ENCODE data around the gene RNPEPL1. TPM values are rescaled to one million over a fixed set of nuclear protein-coding genes. Genes with fewer than 3 reads are reported as not detected.

The RNPEPL1 gene
- total and polyA plus RNA-seq, 5 donors: 40.4 to 108 (median 58.1) TPM

- WGBS: 89% methylated on average over 8 of the region's 8 CpGs
- Histone ChIP-seq H3K27ac (ENCODE audit: low read length) (no peak overlapping the region), H3K4me3 (ENCODE audit: low read length) (no peak overlapping the region), H3K9me3 (ENCODE audit: control insufficient read depth, low read length) (no peaks in the 10 kb centered on the region), H3K27me3 (ENCODE audit: control insufficient read depth, insufficient read depth) (no peaks in the 10 kb centered on the region), H3K4me1 (ENCODE audit: control insufficient read depth, insufficient read depth, low read length) (no peaks in the 10 kb centered on the region)
- intact Hi-C loops (cut with DNase I): no loop called here
- ATAC-seq: no peak
- no peak for DNase-seq
Measured at GRCh38 chr2:240524963-240525718, 43.1 kb upstream of the RNPEPL1 start.

GRCh38 chr2:240525802-240526201, 42.5 kb upstream of the RNPEPL1 start:
- no peak overlapping the region for H3K4me3 ChIP-seq (ENCODE audit: low read length)
- DNase-seq (no peak), ATAC-seq (no peak)
- H3K27me3 ChIP-seq (ENCODE audit: control insufficient read depth, insufficient read depth): no peaks in the 10 kb centered on the region
- no peaks in the 10 kb centered on the region for H3K4me1 ChIP-seq (ENCODE audit: control insufficient read depth, insufficient read depth, low read length)
- 96% methylated on average over 6 of the region's 6 CpGs for WGBS
- no peaks in the 10 kb centered on the region for H3K9me3 ChIP-seq (ENCODE audit: control insufficient read depth, low read length)
- no peak overlapping the region for H3K27ac ChIP-seq (ENCODE audit: low read length)
- intact Hi-C loops (cut with DNase I): no loop called here

- no peak overlapping the region for H3K27ac ChIP-seq (ENCODE audit: low read length)
Measured at GRCh38 chr2:240526521-240526920, 41.8 kb upstream of the RNPEPL1 start.

GRCh38 chr2:240527153-240527750, 41.0 kb upstream of the RNPEPL1 start:
- no peak for ATAC-seq
- intact Hi-C loops (cut with DNase I): no loop called here

More at GRCh38 chr2:240526521-240526920, 41.8 kb upstream of the RNPEPL1 start:
- H3K4me3 ChIP-seq (ENCODE audit: low read length): no peak overlapping the region
- intact Hi-C loops (cut with DNase I): no loop called here
- WGBS: 89% methylated on average over 4 of the region's 4 CpGs
- no peaks in the 10 kb centered on the region for H3K4me1 ChIP-seq (ENCODE audit: control insufficient read depth, insufficient read depth, low read length)
- DNase-seq (no peak), ATAC-seq (no peak)
- H3K27me3 ChIP-seq (ENCODE audit: control insufficient read depth, insufficient read depth): no peaks in the 10 kb centered on the region
- H3K9me3 ChIP-seq (ENCODE audit: control insufficient read depth, low read length): no peaks in the 10 kb centered on the region

GRCh38 chr2:240528406-240529040, 39.8 kb upstream of the RNPEPL1 start:
- intact Hi-C loops (cut with DNase I): no loop called here
- Histone ChIP-seq H3K27ac (ENCODE audit: low read length) (no peak overlapping the region), H3K4me1 (ENCODE audit: control insufficient read depth, insufficient read depth, low read length) (no peaks in the 10 kb centered on the region), H3K27me3 (ENCODE audit: control insufficient read depth, insufficient read depth) (no peaks in the 10 kb centered on the region), H3K9me3 (ENCODE audit: control insufficient read depth, low read length) (no peaks in the 10 kb centered on the region), H3K4me3 (ENCODE audit: low read length) (no peak overlapping the region)
- ATAC-seq: peak in 1 of 2 donors; percentile 26
- WGBS: 93% methylated on average over 13 of the region's 13 CpGs
- DNase-seq: no peak

More at GRCh38 chr2:240527153-240527750, 41.0 kb upstream of the RNPEPL1 start:
- H3K27me3 ChIP-seq (ENCODE audit: control insufficient read depth, insufficient read depth): no peaks in the 10 kb centered on the region
- H3K9me3 ChIP-seq (ENCODE audit: control insufficient read depth, low read length): no peaks in the 10 kb centered on the region
- 91% methylated on average over 3 of the region's 3 CpGs for WGBS
- DNase-seq: no peak
- no peak overlapping the region for H3K27ac ChIP-seq (ENCODE audit: low read length)
- H3K4me1 ChIP-seq (ENCODE audit: control insufficient read depth, insufficient read depth, low read length): no peaks in the 10 kb centered on the region
- H3K4me3 ChIP-seq (ENCODE audit: low read length): no peak overlapping the region

GRCh38 chr2:240529344-240529999, 38.8 kb upstream of the RNPEPL1 start:
- Histone ChIP-seq H3K9me3 (ENCODE audit: control insufficient read depth, low read length) (no peaks in the 10 kb centered on the region), H3K4me1 (ENCODE audit: control insufficient read depth, insufficient read depth, low read length) (no peaks in the 10 kb centered on the region), H3K27ac (ENCODE audit: low read length) (no peak overlapping the region), H3K4me3 (ENCODE audit: low read length) (no peak overlapping the region), H3K27me3 (ENCODE audit: control insufficient read depth, insufficient read depth) (no peaks in the 10 kb centered on the region)
- ATAC-seq (no peak), DNase-seq (no peak)
- 95% methylated on average over 16 of the region's 16 CpGs for WGBS
- intact Hi-C loops (cut with DNase I): no loop called here

GRCh38 chr2:240530181-240530580, 38.1 kb upstream of the RNPEPL1 start:
- intact Hi-C loops (cut with DNase I): no loop called here
- WGBS: 98% methylated on average over 7 of the region's 7 CpGs
- H3K27ac ChIP-seq (ENCODE audit: low read length): no peak overlapping the region
- ATAC-seq: no peak
- DNase-seq: no peak
- H3K4me3 ChIP-seq (ENCODE audit: low read length): no peak overlapping the region
- no peaks in the 10 kb centered on the region for H3K9me3 ChIP-seq (ENCODE audit: control insufficient read depth, low read length)
- no peaks in the 10 kb centered on the region for H3K27me3 ChIP-seq (ENCODE audit: control insufficient read depth, insufficient read depth)
- H3K4me1 ChIP-seq (ENCODE audit: control insufficient read depth, insufficient read depth, low read length): no peaks in the 10 kb centered on the region

GRCh38 chr2:240531038-240531437, 37.2 kb upstream of the RNPEPL1 start:
- 96% methylated on average over 5 of the region's 5 CpGs for WGBS
- Histone ChIP-seq H3K9me3 (ENCODE audit: control insufficient read depth, low read length) (no peaks in the 10 kb centered on the region), H3K4me1 (ENCODE audit: control insufficient read depth, insufficient read depth, low read length) (no peaks in the 10 kb centered on the region), H3K4me3 (ENCODE audit: low read length) (no peak overlapping the region), H3K27me3 (ENCODE audit: control insufficient read depth, insufficient read depth) (no peaks in the 10 kb centered on the region), H3K27ac (ENCODE audit: low read length) (no peak overlapping the region)
- intact Hi-C loops (cut with DNase I): no loop called here
- no peak for ATAC-seq
- DNase-seq: no peak

GRCh38 chr2:240532031-240532775, 36.1 kb upstream of the RNPEPL1 start:
- 100% methylated on average over 1 of the region's 1 CpG for WGBS
- ATAC-seq (no peak), DNase-seq (no peak)
- Histone ChIP-seq H3K27me3 (ENCODE audit: control insufficient read depth, insufficient read depth) (no peaks in the 10 kb centered on the region), H3K9me3 (ENCODE audit: control insufficient read depth, low read length) (no peaks in the 10 kb centered on the region), H3K27ac (ENCODE audit: low read length) (no peak overlapping the region), H3K4me3 (ENCODE audit: low read length) (no peak overlapping the region), H3K4me1 (ENCODE audit: control insufficient read depth, insufficient read depth, low read length) (no peaks in the 10 kb centered on the region)
- intact Hi-C loops (cut with DNase I): no loop called here

GRCh38 chr2:240538031-240538780, 30.1 kb upstream of the RNPEPL1 start:
- no peak for DNase-seq
- WGBS: 97% methylated on average over 43 of the region's 43 CpGs
- no peak for ATAC-seq

More at GRCh38 chr2:240538031-240538780, 30.1 kb upstream of the RNPEPL1 start:
- intact Hi-C loops (cut with DNase I): no loop called here
- Histone ChIP-seq H3K27ac (ENCODE audit: low read length) (no peak overlapping the region), H3K27me3 (ENCODE audit: control insufficient read depth, insufficient read depth) (no peaks in the 10 kb centered on the region), H3K4me3 (ENCODE audit: low read length) (no peak overlapping the region), H3K4me1 (ENCODE audit: control insufficient read depth, insufficient read depth, low read length) (no peaks in the 10 kb centered on the region), H3K9me3 (ENCODE audit: control insufficient read depth, low read length) (no peaks in the 10 kb centered on the region)
